Esophagus muscularis mucosa (tissue), 4 donors: ENCODE results near the gene LRRC8C. TPM values are rescaled to one million over a fixed set of nuclear protein-coding genes. Genes with fewer than 3 reads are reported as not detected.

Source experiments
- DNase-seq: peaks from one replicate; pipeline ENCODE4 v3.0.0-alpha.2; 2017; ENCODE audit errors: extremely low spot score
- H3K27ac ChIP-seq, 4 donors: fragments of 200-600 bp; sonication (generic); replicated peaks in 1 of 4; 1 replicate in 3 of 4; 2 replicates in 1 of 4; pipeline ENCODE4 v1.5.1; 2016 to 2019; ENCODE audit warnings: mild to moderate bottlenecking in 1 of 4
- H3K27me3 ChIP-seq, 4 donors: fragments of 200-600 bp; sonication (generic); one replicate each; pipeline versions ENCODE4 v1.5.1 to v1.6.0; 2016 to 2019
- H3K36me3 ChIP-seq, 4 donors: fragments of 200-600 bp; sonication (generic); one replicate each; pipeline ENCODE4 v1.5.1; 2016 to 2019
- H3K4me1 ChIP-seq, 4 donors: fragments of 200-600 bp; sonication (generic); one replicate each; pipeline ENCODE4 v1.5.1; 2016 to 2019
- H3K4me3 ChIP-seq, 4 donors: fragments of 200-600 bp; sonication (generic); 1 replicate in 2 of 4; 2 replicates in 2 of 4; pipeline ENCODE4 v1.5.1; 2016 to 2019; ENCODE audit warnings: mild to moderate bottlenecking in 4 of 4, moderate library complexity in 1 of 4
- H3K9me3 ChIP-seq, 4 donors: fragments of 200-600 bp; sonication (generic); 1 replicate in 3 of 4; 2 replicates in 1 of 4; pipeline ENCODE4 v1.5.1; 2016 to 2019
- EP300 ChIP-seq: sonication (generic); formaldehyde crosslinking; IDR thresholded peaks from one replicate; pipeline ENCODE4 v1.6.1; 2017; ENCODE audit warnings: antibody characterized with exemption
- POLR2A ChIP-seq: fragments of 450-650 bp; IDR thresholded peaks from one replicate; pipeline ENCODE4 v1.6.1; 2017; ENCODE audit warnings: antibody characterized with exemption, moderate library complexity, mild to moderate bottlenecking, low read depth
- POLR2AphosphoS5 ChIP-seq, 2 donors: sonication (generic); formaldehyde crosslinking; IDR thresholded peaks; one replicate each; pipeline ENCODE4 v1.6.1; 2017; ENCODE audit warnings: antibody characterized with exemption in 2 of 2
- whole genome bisulfite sequencing: methylation state at CpG from one replicate; pipeline ENCODE4 v1.1.5; 2018; 5-methylcytosine and 5-hydroxymethylcytosine counted together
- intact Hi-C: fragments of 100-400 bp; cut with DNase I; formaldehyde crosslinking; loops from one replicate; pipeline ENCODE4 v1.15.1; 2023
- total RNA-seq, 4 donors: library from RNA; depleted of rRNA; stranded (reverse); fragments of >200 nt; gene quantifications; one replicate each; pipeline versions ENCODE4 v1.1.0 to v1.2.1, GENCODE V29; 2016
- TF ChIP-seq, protein P1 (sequence below), 3 experiments: fragments of 200-600 bp in 2 of 3; fragments of 450-650 bp in 1 of 3; sonication (generic) in 2 of 3; IDR thresholded peaks; one replicate each; pipeline ENCODE4 v1.5.1; 2017 to 2019; ENCODE audit warnings: antibody characterized with exemption in 3 of 3, mild to moderate bottlenecking in 2 of 3, moderate library complexity in 1 of 3

Gene LRRC8C
- total RNA-seq, 4 donors from 2014 or later, result 5.8 to 8.9 (median 7.4) TPM

DNA sequence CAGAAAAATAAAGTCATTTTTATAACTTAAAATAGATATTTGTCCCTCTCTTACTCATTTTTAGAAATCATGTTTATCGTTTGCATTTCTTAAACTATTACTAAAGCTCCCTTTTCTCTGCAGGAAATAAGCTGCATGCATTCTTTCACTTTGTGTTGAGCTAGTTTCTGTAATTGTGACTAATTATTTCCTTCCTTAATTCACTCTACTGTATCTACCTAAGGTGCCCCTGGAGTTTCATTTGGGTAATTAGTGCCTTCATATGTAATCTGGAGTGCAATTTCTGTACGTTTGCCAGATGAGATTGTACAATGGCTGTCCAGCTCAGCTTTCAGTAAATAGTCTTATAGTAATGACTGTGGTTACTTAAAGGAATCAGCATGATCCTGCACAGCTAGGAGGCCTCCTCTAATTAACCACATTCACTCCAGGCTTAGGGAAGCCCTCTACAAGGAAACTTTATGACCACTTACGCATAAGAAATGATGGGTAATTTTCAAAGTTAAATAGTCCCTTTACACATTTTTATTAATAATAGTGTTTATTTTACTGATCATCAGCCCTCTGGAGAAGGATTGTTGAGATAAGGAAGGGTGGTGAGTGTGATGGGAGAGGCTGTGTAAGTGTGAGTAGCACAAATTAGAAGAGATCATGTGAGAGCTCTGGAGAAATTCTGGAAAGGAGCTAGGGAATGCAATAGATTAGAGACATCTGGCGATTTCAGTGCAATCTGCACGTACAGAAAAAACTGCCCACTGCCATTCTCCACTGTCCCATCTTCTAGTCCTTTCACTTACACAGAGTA, 86.8 kb downstream of the LRRC8C start:
- peak overlapping the region in 1 of 4 donors; percentile 25 for H3K27ac ChIP-seq
- TF ChIP-seq, protein P1, sequence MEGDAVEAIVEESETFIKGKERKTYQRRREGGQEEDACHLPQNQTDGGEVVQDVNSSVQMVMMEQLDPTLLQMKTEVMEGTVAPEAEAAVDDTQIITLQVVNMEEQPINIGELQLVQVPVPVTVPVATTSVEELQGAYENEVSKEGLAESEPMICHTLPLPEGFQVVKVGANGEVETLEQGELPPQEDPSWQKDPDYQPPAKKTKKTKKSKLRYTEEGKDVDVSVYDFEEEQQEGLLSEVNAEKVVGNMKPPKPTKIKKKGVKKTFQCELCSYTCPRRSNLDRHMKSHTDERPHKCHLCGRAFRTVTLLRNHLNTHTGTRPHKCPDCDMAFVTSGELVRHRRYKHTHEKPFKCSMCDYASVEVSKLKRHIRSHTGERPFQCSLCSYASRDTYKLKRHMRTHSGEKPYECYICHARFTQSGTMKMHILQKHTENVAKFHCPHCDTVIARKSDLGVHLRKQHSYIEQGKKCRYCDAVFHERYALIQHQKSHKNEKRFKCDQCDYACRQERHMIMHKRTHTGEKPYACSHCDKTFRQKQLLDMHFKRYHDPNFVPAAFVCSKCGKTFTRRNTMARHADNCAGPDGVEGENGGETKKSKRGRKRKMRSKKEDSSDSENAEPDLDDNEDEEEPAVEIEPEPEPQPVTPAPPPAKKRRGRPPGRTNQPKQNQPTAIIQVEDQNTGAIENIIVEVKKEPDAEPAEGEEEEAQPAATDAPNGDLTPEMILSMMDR (IDR thresholded peaks at IDR 0.05), result no peak
- TF ChIP-seq POLR2A (no peak), EP300 (no peak), POLR2AphosphoS5 (IDR thresholded peaks at IDR 0.05) (no peak)
- H3K4me1 ChIP-seq, result peaks cover 15 to 23% (median 21%) of the 10 kb centered on the region in 4 donors
- peaks cover 0 to 3% (median 0%) of the 10 kb centered on the region in 4 donors for H3K36me3 ChIP-seq
- whole genome bisulfite sequencing, result 55% methylated on average over 5 of the region's 5 CpGs
- H3K4me3 ChIP-seq, result no peak overlapping the region
- no peaks in the 10 kb centered on the region for H3K9me3 ChIP-seq
- DNase-seq, result no peak
- intact Hi-C loops, result no loop called here
- no peaks in the 10 kb centered on the region for H3K27me3 ChIP-seq

DNA sequence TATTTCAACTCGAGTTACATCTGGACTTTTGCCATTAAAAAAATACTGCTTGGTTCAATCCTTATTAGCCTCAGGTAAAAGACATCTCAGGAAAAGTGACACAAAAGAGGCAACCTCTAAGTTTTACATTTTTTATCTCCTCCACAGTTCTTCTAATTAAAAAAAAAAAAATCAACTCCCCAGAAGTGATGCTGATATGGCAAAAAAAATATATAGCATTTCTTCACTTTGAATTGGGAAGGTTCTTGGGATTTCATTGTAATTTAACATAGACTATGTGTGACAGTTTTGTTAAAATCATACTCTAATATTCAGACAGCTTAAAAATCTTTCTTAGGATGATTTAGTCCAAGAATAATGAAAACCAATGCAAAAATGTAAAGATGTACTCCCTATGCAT, 87.9 kb downstream of the LRRC8C start:
- no peaks in the 10 kb centered on the region for H3K27me3 ChIP-seq
- H3K4me3 ChIP-seq, result no peak overlapping the region
- intact Hi-C loops, result no loop called here
- 76% methylated on average over 1 of the region's 1 CpG for WGBS
- DNase-seq, result no peak
- H3K27ac ChIP-seq, result no peak overlapping the region
- peaks cover 19 to 34% (median 29%) of the 10 kb centered on the region in 4 donors for H3K4me1 ChIP-seq
- no peak for TF ChIP-seq POLR2AphosphoS5 (IDR thresholded peaks at IDR 0.05)
- no peak for TF ChIP-seq POLR2A
- TF ChIP-seq EP300, result no peak
- TF ChIP-seq, protein P1 (IDR thresholded peaks at IDR 0.05), result no peak
- no peaks in the 10 kb centered on the region for H3K9me3 ChIP-seq
- no peaks in the 10 kb centered on the region for H3K36me3 ChIP-seq

DNA sequence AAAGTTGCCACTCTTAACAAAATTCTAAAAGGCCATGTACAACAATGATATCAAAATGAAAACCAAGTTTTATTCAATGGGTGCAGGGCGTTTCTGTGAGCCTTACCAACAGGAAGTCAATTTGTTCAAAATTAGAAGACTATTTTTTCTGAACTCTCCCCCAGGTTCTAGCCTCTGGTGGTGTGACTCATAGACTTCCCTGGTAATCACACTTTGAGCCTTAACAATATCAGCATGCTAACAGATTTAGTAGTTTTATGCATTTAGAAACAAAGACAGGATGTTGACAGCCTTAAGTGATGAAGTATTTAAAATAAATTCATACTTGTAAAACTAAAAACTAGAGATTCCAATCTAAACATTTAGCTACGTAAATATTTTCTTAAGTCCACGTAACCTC, 88.4 kb downstream of the LRRC8C start:
- TF ChIP-seq EP300 (no peak), POLR2AphosphoS5 (IDR thresholded peaks at IDR 0.05) (no peak), POLR2A (no peak)
- TF ChIP-seq, protein P1 (IDR thresholded peaks at IDR 0.05), result no peak
- Histone ChIP-seq H3K27me3 (no peaks in the 10 kb centered on the region), H3K9me3 (no peaks in the 10 kb centered on the region), H3K36me3 (no peaks in the 10 kb centered on the region), H3K27ac (no peak overlapping the region), H3K4me1 (peaks cover 19 to 38% (median 30%) of the 10 kb centered on the region in 4 donors), H3K4me3 (no peak overlapping the region)
- WGBS, result 57% methylated on average over 3 of the region's 3 CpGs
- no peak for DNase-seq
- intact Hi-C loops, result no loop called here

DNA sequence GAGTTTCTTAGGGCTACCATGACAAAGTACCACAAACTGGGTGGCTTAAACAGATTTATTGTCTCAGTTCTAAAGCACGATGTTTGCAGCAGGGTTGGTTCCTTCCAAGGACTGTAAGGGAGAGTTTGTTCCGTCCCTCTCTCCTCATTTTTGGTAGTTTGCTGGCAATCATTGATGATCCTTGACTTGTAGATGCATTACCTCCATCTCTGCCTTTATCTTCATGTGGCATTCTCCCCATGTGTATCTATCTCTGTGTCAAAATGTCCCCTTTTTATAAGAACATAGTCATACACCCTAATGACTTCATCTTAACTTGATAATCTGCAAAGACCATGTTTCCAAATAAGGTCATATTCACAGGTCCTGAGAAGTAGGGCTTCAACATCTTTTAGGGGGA, 90.2 kb downstream of the LRRC8C start:
- intact Hi-C loops, result no loop called here
- WGBS, result 90% methylated on average over 2 of the region's 2 CpGs
- peak overlapping the region in 1 of 4 donors; percentile 5 for H3K27ac ChIP-seq
- peaks cover 19 to 40% (median 32%) of the 10 kb centered on the region in 4 donors for H3K4me1 ChIP-seq
- H3K9me3 ChIP-seq, result no peaks in the 10 kb centered on the region
- H3K4me3 ChIP-seq, result no peak overlapping the region
- TF ChIP-seq EP300 (no peak), POLR2AphosphoS5 (IDR thresholded peaks at IDR 0.05) (no peak), POLR2A (no peak)
- TF ChIP-seq, protein P1 (IDR thresholded peaks at IDR 0.05), result no peak
- no peak for DNase-seq
- no peaks in the 10 kb centered on the region for H3K27me3 ChIP-seq
- H3K36me3 ChIP-seq, result no peaks in the 10 kb centered on the region

DNA sequence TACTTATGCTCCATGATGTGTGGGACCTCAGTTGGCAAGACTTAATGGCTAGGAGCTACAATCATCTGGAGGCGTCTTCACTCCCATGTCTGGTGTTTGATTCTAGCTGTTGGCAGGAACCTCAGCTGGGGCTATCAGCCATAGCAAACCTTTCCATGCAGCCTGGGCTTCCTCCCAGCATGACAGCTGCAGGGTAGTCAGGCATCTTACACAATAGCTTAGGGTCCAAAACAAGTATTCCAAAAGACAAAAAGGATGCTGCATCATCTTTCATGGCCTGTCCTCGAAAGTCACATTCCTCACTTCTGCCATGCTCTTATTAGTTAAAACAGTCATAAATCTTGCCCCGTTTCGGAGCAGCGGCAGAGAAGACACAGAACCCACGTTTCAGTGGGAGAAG, 90.9 kb downstream of the LRRC8C start:
- no peaks in the 10 kb centered on the region for H3K9me3 ChIP-seq
- no peak for DNase-seq
- 75% methylated on average over 6 of the region's 6 CpGs for WGBS
- TF ChIP-seq, protein P1 (IDR thresholded peaks at IDR 0.05), result no peak
- TF ChIP-seq POLR2AphosphoS5 (IDR thresholded peaks at IDR 0.05) (peak in 1 of 2 donors; percentile 16), POLR2A (no peak), EP300 (no peak)
- no peak overlapping the region for H3K4me3 ChIP-seq
- peaks cover 19 to 40% (median 32%) of the 10 kb centered on the region in 4 donors for H3K4me1 ChIP-seq
- H3K27me3 ChIP-seq, result no peaks in the 10 kb centered on the region
- intact Hi-C loops, result no loop called here
- peak overlapping the region in 3 of 4 donors; percentile 18 to 37 (median 34) for H3K27ac ChIP-seq
- no peaks in the 10 kb centered on the region for H3K36me3 ChIP-seq
